ENCODE results near the gene CERT1.
"Not testable (repeated sequence)": the region's sequence is repeated elsewhere in the genome, so short reads cannot be mapped to it uniquely, and the experiment has no call there.

Gene CERT1

DNA sequence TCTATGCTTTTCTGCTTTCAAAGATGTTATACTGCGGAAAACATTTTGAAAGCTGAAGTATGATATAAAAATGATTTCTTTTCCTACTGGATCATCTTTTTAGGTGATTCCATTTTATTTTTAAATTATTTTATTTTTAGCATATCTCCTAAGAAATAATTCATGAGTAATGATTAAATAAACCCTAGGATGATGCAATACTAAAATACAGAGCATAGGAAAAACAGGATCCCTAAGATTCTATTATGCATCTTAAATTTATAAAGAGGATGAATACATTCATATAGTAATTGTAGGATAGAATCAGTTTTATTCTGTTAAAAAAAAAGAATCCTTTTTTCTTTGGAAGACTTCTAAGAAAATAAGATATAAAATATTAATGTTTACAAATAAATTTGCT is 11.1 kb upstream of the CERT1 start:
- no peak for DNase-seq (ENCODE audit: low spot score)

DNA sequence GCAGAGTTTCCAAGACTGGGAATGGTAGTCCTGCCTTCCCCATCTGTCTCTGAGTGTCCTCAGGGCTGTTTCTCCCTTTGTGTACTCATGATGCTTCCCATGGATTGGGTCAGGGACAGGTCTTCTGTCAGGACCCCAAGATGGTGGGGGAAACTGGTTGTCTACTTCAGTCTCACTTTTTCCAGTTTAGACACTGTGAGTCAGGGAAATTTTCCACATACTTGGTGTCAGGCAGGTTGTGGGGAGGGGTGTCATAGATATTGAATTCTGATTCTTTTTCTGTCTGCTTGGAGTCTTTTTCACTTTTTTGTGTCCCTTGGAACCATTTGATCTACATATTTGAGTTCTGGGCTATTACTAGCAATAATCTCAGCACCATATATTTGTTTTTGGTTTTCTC is 10.6 kb upstream of the CERT1 start:
- no peak for DNase-seq (ENCODE audit: low spot score)

DNA sequence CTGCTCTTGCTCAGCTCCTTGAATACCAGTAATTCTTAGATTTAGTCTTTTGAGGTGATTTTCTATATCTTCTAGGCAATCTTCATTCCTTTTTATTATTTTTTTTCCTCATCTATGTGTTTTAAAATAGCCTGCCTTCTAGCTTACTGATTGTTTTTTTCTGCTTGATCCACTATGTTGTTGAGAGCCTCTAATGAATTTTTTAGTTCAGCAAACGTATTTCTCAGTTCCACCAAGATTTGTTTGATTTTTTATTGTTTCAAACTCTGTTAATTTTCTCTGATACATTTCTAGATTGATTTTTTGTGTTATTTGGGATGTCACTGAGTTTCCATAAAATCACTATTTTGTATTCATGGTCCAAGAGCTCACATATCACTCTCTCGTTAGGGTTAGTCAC is 9.8 kb upstream of the CERT1 start:
- no peak for DNase-seq (ENCODE audit: low spot score)

DNA sequence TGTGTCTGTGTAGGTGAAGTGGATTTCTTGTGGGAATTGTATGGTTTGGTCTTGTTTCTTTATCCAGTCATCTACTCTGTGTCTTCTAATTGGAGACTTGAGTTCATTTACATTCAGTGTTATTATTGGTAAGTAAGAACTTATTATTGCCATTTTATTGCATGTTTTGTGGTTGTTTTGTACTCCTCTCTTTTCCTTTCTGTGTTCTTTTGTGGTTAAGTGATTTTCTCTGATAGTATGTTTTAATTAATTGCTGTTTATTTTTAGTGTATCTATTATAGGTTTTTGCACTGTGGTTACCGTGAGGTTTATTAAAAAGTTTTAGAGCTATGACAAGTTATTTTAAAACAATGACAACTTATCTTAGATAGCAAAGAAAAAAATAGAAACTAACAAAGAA is 8.3 kb upstream of the CERT1 start:
- DNase-seq (ENCODE audit: low spot score), result no peak

DNA sequence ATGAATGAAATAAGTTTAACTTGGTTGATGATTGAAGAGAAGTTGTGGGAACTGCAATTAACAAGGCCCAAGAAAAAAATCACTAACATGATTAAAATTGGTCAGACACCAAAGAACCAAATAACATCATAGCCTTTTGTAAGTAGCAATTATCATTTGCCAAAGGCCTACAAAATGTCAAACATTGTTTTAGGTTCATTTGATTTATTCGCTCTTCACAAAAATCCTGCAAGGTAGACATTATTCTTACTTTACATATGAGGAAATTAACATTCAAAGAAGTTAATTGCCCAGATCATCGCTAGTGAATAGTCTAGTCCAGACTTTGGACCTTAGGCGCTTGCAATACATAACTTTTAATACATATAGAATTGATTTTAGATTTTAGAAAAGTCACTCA is 2.9 kb upstream of the CERT1 start:
- no peak for DNase-seq (ENCODE audit: low spot score)

DNA sequence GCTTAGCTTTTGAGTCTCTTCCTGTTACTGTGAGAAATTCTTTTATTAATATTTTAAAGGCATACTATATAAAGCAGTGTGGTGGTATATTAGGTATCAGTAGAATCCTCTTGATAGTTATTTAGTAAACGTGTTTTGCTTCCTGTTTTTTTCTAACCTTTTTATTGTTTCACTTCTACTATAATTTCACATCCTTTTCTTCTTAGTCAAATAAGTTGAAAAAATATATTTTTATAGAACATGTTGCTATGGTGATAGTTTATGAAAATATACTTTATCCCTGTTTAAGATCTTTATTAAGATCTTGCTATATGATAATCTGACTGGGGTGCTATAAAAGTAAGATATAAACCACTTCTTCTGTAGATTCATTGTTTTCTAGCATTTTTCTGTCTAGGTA is 2.4 kb upstream of the CERT1 start:
- no peak for DNase-seq (ENCODE audit: low spot score)

DNA sequence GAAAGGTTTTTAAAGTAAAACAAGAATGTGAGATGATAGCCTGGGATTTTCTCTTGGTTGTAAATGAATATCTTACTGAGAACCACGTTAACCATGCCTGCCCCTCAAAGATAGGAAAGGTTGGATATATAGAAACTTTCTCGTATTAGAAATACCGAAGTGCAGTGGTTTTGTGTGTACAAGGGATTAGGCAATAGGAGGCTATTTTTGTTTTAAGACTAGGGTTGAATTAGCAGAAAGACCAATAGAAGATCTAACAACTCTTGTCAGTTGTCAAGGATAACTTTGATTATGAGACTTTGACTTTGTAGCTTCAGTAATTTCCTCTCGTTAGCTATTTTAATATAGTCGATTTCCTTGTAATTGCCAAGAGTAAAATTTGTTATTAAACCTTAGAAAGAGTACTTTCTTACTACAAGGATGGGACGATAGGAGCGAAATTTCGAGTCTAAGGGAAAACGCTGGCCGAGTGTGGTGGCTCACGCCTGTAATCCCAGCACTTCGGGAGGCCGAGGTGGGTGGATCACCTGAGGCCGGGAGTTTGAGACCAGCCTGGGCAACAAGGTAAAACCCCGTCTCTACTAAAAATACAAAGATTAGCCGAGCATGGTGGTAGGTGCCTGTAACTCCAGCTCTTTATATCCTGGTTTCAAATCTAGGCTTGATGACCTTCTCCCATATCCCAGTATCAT is 1.1 kb upstream of the CERT1 start:
- DNase-seq (ENCODE audit: low spot score), result no peak

DNA sequence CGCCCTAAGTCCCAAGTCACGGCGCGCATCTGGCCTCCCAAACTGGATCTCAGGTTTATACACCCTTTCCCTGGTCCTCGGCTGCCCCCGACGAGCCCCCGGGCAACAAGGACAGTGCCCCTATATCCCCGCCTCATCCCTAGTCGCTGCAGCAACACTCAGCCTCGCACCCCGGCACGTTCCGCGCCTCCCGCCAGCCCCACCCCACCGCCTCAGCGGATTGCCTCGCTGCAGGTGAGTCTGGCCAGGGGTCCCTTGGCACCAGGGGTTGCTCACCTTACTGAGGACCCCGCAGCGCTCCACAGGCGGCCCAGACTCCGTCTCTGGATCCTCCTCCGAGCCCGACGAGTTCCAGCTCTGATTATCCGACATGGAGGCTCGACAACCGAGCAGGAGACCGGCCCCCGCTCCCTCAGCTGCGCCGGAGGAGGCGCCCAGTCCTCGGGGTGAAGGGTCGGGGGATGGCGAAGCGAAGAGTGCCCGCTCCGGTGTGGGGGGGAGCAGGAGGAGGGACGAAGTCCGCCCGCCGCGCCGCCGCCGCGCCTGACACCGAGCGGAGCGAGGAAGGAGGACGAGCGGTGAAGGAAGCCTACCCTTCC is 494 bp downstream of the CERT1 start:
- DNase-seq (ENCODE audit: low spot score), result peak; percentile 33

DNA sequence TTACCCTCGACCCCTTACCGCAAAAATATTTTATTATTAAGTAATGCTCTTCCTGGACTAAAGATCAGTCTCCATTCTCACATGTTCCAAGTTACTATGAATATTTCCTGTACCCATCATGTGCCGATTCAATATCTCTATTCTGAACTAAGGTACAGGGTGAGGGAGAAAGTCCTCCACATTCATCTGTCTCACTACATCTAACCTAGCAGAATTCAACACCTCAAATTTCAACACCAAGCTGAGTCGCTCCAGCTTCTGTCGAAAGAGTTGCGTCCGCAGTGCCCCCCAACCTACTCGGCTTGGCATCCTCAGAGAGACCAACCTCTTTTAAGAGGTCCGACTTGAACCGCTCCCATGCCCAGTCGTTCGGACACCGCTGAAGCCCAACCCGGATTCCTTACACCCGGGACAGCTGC is 1.0 kb downstream of the CERT1 start:
- DNase-seq (ENCODE audit: low spot score), result no peak

DNA sequence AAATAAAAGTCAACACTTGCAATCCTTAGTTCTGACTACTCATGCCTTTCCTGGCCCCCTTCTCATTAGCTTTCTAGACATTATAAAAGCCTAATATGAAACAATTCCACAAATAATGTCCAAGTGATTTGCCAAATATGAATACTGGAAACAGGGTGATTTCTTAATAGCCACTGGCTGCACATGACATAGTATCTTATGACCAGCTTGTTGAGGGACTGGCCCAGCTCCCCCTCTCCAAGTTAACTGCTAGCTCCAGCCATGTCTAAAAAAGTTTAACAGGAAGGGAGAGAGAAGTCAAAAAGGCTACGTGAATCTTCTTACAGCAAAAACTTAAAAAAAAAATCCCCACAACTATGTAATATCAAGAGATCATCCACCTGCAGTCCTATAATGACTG is 1.5 kb downstream of the CERT1 start:
- no peak for DNase-seq (ENCODE audit: low spot score)

DNA sequence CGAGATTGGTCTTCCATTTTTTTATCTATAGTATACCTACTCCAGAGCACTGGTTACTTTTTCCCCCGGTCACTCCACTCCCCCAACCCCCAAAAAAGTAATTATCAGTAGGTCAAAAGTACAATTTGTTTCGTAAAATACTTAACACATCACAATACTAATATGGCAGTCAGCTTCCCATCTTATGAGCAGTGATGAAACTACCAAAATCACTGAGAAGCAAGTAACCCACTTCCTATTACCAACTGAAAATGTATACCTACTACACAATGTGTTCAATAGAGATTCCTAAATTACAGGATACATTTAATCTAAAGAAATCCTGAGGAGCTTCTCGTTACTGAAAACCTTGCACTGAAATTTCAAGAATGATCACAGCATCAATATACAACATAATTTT is 1.9 kb downstream of the CERT1 start:
- no peak for DNase-seq (ENCODE audit: low spot score)

DNA sequence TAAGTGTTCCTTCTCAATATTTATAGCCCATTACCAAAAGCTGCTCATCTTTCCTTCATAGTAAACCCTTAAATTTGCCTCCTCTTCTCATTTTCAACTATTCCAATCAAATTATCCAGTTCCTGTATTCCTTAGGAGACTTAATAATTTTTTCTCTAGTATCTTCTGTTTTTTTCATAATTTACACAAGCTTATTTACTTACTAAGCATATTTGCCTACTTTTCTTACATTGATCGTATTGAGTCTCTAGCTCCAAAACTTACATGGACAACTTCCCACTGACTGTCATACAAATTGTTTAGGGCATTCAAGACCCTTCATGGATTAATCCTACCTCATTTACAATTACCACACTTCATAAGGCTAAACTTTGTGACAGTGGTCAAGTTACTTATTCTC is 3.6 kb downstream of the CERT1 start:
- no peak for DNase-seq (ENCODE audit: low spot score)

DNA sequence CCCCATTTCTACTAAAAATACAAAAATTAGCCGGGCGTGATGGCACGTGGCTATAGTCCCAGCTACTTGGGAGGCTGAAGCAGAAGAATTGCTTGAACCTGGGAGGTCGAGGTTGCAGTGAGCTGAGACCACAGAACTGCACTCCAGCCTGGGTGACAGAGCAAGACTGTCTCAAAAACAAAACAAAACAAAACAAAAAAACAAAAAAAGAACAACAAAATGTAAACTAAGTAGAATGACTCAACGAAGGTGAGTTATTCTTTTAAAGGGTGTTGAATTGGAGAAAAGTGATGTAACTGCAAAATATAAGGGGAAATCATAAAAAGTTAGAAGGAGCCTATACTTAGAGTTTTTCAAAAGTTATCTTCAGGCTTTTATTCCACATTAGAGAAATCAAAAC is 6.3 kb downstream of the CERT1 start:
- DNase-seq (ENCODE audit: low spot score), result not testable (repeated sequence)

DNA sequence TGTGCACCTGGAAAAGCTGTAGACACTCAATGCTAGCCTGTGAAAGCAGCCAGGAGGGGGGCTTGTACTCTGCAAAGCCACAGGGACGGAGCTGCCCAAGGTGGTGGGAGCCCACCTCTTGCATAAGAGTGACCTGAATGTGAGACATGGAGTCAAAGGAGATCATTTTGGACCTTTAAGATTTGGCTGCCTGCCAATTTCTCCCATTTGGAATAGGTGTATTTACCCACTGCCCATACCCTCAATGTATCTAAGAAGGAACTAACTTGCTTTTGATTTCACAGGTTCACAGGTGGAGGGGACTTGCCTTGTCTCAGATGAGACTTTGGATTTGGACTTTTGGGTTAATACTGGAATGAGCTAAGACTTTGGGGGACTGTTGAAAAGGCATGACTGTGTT is 12.6 kb downstream of the CERT1 start:
- DNase-seq (ENCODE audit: low spot score), result not testable (repeated sequence)

DNA sequence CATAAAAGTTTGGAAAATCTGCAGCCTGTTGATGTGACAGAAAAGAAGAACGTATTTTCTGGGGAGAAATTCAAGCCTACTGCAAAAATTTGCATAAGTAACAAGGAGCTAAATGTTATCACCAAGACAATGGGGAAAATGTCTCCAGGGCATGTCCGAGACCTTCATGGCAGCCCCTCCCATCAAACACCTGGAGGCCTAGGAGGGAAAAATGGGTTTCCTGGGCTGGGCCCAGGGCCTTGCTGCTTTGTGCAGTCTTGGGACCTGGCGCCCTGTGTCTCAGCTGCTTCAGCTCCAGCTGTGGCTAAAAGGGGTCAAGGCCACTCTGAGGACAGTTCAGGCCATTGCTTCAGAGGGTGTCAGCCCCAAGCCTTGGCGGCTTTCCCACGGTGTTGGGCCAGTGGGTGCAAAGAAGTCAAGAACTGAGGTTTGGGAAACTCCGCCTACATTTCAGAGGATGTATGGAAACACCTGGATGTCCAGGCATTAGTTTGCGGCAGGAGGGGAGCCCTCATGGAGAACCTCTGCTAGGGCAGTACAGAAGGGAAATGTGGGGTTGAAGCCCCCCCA is 13.1 kb downstream of the CERT1 start:
- DNase-seq (ENCODE audit: low spot score), result no peak

DNA sequence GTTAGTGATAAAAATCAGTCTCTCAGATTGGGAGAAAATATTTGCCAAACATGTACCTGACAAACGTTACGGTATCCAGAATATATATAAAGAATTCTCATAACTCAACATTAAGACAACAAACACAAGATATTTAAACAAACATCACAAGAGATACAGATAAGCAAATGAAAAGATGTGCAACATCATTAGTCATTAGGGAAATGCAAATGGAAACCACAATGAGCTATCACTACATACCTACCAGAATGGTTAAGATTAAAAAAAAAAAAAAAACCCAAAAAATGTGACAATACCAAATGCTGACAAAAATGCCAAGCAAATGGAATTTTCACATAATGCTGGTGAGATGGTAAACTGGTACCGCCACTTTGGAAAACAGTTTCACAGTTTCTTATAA is 15.4 kb downstream of the CERT1 start:
- DNase-seq (ENCODE audit: low spot score), result no peak

DNA sequence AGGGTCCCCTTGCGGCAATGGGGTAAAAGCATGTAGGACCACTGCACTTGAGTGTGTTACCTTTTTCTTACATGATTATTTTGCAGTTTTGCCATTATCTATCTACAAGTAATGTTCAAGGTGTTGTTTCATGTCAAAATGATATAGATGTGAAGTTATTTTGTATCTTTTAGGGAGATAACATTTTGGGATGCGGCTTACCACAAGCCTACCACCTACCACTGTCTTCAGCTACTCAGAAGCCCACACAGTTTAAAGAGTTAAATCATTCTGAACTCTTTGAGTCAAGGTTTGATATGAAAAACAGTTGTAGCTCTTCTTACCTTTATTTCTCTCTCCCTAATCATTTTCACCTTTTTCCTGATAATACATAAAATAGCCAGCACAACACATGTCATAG is 19.8 kb downstream of the CERT1 start:
- DNase-seq (ENCODE audit: low spot score), result no peak

DNA sequence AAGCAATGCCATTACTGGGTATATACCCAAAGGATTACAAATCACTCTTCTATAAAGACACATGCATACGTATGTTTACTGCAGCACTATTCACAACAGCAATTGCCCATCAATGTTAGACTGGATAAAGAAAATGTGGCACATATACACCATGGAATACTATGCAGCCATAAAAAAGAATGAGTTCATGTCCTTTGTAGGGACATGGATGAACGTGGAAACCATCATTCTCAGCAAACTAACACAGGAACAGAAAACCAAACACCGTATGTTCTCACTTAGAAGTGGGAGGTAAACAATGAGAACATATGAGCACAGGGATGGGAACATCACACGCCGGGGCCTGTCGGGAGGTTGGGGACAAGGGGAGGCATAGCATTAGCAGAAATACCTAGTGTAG is 21.6 kb downstream of the CERT1 start:
- DNase-seq (ENCODE audit: low spot score), result not testable (repeated sequence)

DNA sequence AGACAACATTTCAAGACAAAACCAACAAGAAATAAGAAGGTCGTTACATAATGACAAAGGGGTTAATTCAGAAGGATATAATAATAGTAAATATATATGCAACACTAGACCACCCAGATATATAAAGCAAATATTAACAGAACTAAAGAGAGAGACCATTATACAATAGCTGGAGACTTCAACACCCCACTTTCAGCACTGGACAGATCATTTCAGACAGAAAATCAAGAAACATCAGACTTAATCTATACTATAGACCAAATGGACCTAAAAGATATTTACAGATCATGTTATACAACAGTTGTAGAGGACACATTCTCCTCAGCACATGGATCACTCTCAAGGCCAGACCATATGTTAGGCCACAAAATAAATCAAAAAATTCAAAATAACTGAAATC is 26.8 kb downstream of the CERT1 start:
- DNase-seq (ENCODE audit: low spot score), result no peak

DNA sequence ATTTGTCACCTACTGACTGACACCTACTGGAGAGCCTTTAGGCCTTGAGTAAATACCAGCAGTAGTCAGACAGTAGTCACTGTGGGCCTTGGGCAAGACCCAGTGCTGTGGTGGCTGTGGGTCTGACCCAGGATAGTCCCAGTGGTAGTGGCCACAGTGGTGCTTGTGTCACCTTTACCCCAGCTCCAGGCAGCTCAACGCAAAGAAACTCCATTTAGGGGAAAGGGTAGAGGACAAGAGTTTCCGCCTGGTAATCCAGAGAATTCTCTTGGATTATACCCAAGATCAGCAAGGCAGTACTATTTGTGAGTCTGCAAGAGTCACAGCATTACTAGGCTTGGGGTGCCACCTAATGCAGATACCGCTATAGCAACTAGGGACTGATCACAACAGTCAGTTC is 28.9 kb downstream of the CERT1 start:
- no peak for DNase-seq (ENCODE audit: low spot score)

DNA sequence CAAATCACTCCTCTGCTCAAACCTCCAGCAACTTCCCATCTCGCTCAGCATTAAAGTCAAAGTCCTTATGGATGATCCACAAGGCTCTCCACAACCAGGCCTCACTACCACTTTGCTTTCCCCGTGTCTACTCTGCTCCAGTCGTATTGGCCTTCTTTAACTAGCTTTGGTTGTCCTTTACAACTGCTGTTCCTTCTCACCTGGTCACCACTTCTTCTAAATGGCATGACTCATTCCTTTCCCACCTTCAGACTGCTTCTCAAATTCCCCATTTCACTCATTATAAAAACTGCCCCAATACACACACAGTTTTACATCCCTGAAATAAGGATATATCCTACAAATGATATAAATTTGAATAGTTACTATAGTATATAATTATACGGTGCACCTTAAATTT is 30.4 kb downstream of the CERT1 start:
- no peak for DNase-seq (ENCODE audit: low spot score)

DNA sequence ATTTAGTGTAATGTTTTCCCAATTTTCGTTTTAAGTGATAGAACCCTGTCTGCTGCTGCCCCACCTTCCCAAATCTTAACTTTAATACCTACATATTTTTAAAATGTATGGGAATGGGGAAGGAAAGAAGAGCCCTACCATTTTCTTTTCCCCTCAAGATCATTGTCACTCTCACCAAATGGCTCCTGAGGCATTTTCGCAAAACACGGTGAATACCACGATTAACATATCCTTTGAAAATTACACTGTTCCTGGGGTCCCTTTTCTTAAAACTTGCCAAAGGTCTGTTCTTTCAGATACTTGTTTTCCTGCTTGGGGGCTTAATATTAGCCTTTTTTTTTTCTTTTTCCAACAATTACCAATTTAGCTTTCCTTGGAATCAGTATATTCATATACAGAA is 36.1 kb downstream of the CERT1 start:
- no peak for DNase-seq (ENCODE audit: low spot score)

DNA sequence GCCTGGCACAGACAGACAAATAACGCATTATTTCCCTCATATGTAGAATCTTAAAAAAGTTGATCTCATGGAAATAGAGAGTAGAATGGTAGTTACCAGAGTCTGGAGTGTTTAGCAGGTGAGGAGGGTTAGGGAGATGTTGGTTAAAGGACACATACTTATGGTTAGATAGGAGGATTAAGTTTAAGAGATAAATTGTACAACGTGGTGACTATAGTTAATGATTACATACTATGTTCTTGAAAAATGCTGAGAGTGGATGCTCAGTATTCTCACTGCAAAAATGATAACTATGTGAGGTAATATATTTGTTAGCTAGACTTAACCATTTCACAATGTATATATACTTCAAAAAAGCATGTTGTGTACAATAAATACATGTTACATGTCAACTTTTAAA is 38.0 kb downstream of the CERT1 start:
- DNase-seq (ENCODE audit: low spot score), result no peak

DNA sequence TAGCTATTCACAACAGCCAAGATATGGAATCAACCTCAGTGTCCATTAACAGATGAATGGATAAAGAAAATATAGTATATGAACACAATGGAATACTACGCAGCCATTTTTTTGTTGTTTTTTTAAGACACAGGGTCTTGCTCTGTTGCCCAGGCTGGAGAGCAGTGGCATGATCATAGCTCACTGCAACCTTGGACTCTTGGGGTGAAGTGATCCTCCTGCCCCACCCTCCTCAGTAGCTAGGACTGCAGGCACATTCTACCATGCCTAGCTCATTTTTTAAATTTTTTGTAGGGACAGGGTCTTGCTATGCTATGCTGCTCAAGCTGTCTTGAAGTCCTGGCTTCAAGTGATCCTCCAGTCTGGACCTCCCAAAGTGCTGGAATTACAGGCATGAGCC is 38.5 kb downstream of the CERT1 start:
- no peak for DNase-seq (ENCODE audit: low spot score)

Data from HuH-7 (cell line).